H1 (cell line): ENCODE measurements around the gene ERLEC1.

Source experiments
- ASH2L ChIP-seq: fragments of 200-600, 300-600 bp; sonication (generic); IDR thresholded peaks from one replicate; pipeline ENCODE4 v1.7.1; 2017; ENCODE audit warnings: low read length
- CEBPB ChIP-seq: IDR thresholded peaks from 2 replicates; pipeline ENCODE4 v1.6.1; 2012; ENCODE audit warnings: low read depth, low read length
- EGR1 ChIP-seq: IDR thresholded peaks from 2 replicates; pipeline ENCODE4 v1.6.1; 2011; ENCODE audit warnings: low read depth, low read length, borderline replicate concordance
- EP300 ChIP-seq, 2 experiments: IDR thresholded peaks; 1 replicate in 1 of 2; 2 replicates in 1 of 2; pipeline ENCODE4 v1.6.1; 2011 to 2012; ENCODE audit warnings: low read depth in 2 of 2, low read length in 2 of 2, mild to moderate bottlenecking in 2 of 2, borderline replicate concordance in 1 of 2, inconsistent platforms in 1 of 2, moderate library complexity in 1 of 2
- EZH2 ChIP-seq: fragments of 200-600 bp; sonication (generic); IDR thresholded peaks from 2 replicates; pipeline ENCODE4 v1.7.1; 2012; ENCODE audit warnings: low read depth, mild to moderate bottlenecking, moderate library complexity, low read length, inconsistent platforms; ENCODE audit not compliant: severe bottlenecking
- KDM5A ChIP-seq: fragments of 200-600 bp; IDR thresholded peaks from 2 replicates; pipeline ENCODE4 v1.7.1; 2012; ENCODE audit warnings: mild to moderate bottlenecking, low read length, inconsistent platforms, mixed read lengths
- PHF8 ChIP-seq: fragments of 200-600 bp; sonication (generic); conservative IDR thresholded peaks from 2 replicates; pipeline ENCODE4 v1.7.1; 2012; ENCODE audit warnings: low read depth, mild to moderate bottlenecking, inconsistent platforms, low read length, moderate library complexity
- POLR2A ChIP-seq, 2 experiments: IDR thresholded peaks; 1 replicate in 1 of 2; 2 replicates in 1 of 2; pipeline ENCODE4 v1.6.1; 2011; ENCODE audit warnings: low read depth in 2 of 2, low read length in 2 of 2, mild to moderate bottlenecking in 2 of 2; ENCODE audit errors: control extremely low read depth in 1 of 2
- POLR2AphosphoS5 ChIP-seq: IDR thresholded peaks from 2 replicates; pipeline ENCODE4 v1.6.1; 2011; ENCODE audit warnings: low read depth, low read length
- SIN3A ChIP-seq, 2 experiments: IDR thresholded peaks in 1 of 2; conservative IDR thresholded peaks in 1 of 2; 2 replicates each; pipeline ENCODE4 v1.6.1; 2011 to 2012; ENCODE audit warnings: low read length in 2 of 2, improper control_type of control experiment in 1 of 2, low read depth in 1 of 2, mild to moderate bottlenecking in 1 of 2
- TAF1 ChIP-seq: IDR thresholded peaks from 2 replicates; pipeline ENCODE4 v1.6.1; 2011; ENCODE audit warnings: mild to moderate bottlenecking, low read depth, low read length
- TEAD4 ChIP-seq: IDR thresholded peaks from 2 replicates; pipeline ENCODE4 v1.6.1; 2012; ENCODE audit warnings: low read depth, low read length, inconsistent platforms, mixed read lengths
- TF ChIP-seq, protein P1 (sequence below), 3 experiments: IDR thresholded peaks; 1 replicate in 2 of 3; 2 replicates in 1 of 3; pipeline versions ENCODE4 v1.5.1 to v1.6.1; 2011; ENCODE audit warnings: low read length in 3 of 3, mild to moderate bottlenecking in 3 of 3, inconsistent platforms in 2 of 3, low read depth in 1 of 3, moderate library complexity in 1 of 3; ENCODE audit not compliant: insufficient read depth in 1 of 3; ENCODE audit errors: control extremely low read depth in 1 of 3

GRCh38 chr2:53752385-53752784 is 34.5 kb upstream of the ERLEC1 start:
- TF ChIP-seq, protein P1, sequence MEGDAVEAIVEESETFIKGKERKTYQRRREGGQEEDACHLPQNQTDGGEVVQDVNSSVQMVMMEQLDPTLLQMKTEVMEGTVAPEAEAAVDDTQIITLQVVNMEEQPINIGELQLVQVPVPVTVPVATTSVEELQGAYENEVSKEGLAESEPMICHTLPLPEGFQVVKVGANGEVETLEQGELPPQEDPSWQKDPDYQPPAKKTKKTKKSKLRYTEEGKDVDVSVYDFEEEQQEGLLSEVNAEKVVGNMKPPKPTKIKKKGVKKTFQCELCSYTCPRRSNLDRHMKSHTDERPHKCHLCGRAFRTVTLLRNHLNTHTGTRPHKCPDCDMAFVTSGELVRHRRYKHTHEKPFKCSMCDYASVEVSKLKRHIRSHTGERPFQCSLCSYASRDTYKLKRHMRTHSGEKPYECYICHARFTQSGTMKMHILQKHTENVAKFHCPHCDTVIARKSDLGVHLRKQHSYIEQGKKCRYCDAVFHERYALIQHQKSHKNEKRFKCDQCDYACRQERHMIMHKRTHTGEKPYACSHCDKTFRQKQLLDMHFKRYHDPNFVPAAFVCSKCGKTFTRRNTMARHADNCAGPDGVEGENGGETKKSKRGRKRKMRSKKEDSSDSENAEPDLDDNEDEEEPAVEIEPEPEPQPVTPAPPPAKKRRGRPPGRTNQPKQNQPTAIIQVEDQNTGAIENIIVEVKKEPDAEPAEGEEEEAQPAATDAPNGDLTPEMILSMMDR (IDR thresholded peaks at IDR 0.05; ENCODE audit: control extremely low read depth in 1 of 3, insufficient read depth in 1 of 3, low read depth in 1 of 3, low read length in 3 of 3) = no peak
- TF ChIP-seq EGR1 (no peak), ASH2L (no peak), PHF8 (no peak), TAF1 (no peak), KDM5A (no peak), EZH2 (no peak), EP300 (IDR thresholded peaks at IDR 0.05; ENCODE audit: borderline replicate concordance in 1 of 2, low read depth in 2 of 2, low read length in 2 of 2) (no peak), SIN3A (conservative IDR thresholded peaks at IDR 0.05 in 1 of 2, IDR thresholded peaks at IDR 0.05 in 1 of 2; ENCODE audit: low read depth in 1 of 2, low read length in 2 of 2) (no peak), CEBPB (no peak), POLR2AphosphoS5 (no peak), TEAD4 (no peak), POLR2A (IDR thresholded peaks at IDR 0.05; ENCODE audit: control extremely low read depth in 1 of 2, low read depth in 2 of 2, low read length in 2 of 2) (no peak)
